Lower leg skin (tissue), 3 donors: ENCODE data around the gene ADA.

ENCODE experiments used
- POLR2A ChIP-seq, 2 donors: fragments of 450-650 bp; IDR thresholded peaks; one replicate each; pipeline ENCODE4 v1.6.1; 2016 to 2017; ENCODE audit warnings: antibody characterized with exemption in 2 of 2, mild to moderate bottlenecking in 1 of 2, moderate library complexity in 1 of 2
- TF ChIP-seq, protein P1 (sequence below), 3 donors: fragments of 450-650 bp; IDR thresholded peaks; one replicate each; pipeline ENCODE4 v1.5.1; 2016; ENCODE audit warnings: antibody characterized with exemption in 3 of 3, mild to moderate bottlenecking in 3 of 3, moderate library complexity in 2 of 3

DNA sequence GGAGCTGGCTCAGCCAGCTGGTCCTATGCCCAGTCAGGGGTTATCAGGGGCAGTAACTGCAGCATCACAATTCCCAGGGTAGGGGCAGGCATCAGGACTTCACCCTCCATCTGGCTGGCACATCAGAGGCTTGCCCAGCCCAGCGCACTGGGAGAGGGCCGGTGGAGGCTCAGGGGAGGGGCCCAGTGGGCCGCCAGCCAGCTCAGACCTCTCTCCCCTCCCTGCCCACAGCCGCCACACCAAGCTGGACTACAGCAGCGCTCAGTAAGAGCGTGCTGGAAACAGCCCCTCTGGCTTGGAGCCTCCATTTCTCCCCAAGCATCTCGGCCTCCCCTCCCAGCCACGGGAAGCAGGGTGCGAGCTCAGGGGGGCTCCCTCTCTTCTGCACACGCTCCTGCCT lies 22.0 kb downstream of the ADA start:
- TF ChIP-seq, protein P1, sequence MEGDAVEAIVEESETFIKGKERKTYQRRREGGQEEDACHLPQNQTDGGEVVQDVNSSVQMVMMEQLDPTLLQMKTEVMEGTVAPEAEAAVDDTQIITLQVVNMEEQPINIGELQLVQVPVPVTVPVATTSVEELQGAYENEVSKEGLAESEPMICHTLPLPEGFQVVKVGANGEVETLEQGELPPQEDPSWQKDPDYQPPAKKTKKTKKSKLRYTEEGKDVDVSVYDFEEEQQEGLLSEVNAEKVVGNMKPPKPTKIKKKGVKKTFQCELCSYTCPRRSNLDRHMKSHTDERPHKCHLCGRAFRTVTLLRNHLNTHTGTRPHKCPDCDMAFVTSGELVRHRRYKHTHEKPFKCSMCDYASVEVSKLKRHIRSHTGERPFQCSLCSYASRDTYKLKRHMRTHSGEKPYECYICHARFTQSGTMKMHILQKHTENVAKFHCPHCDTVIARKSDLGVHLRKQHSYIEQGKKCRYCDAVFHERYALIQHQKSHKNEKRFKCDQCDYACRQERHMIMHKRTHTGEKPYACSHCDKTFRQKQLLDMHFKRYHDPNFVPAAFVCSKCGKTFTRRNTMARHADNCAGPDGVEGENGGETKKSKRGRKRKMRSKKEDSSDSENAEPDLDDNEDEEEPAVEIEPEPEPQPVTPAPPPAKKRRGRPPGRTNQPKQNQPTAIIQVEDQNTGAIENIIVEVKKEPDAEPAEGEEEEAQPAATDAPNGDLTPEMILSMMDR (IDR thresholded peaks at IDR 0.05): no peak
- TF ChIP-seq POLR2A (IDR thresholded peaks at IDR 0.05): no peak
